Neuronal stem cell (in vitro differentiated cells): ENCODE results near the gene ZNF584.

ENCODE experiments used
- DNase-seq: peaks from one replicate; pipeline ENCODE4 v3.0.0-alpha.2; 2013; ENCODE audit warnings: low spot score
- H2AFZ ChIP-seq: one replicate; pipeline ENCODE4 v1.6.1; 2013; ENCODE audit warnings: mild to moderate bottlenecking, low read length, inconsistent platforms
- H2AK5ac ChIP-seq: 2 replicates; pipeline ENCODE4 v1.6.1; 2013; ENCODE audit warnings: low read depth, mild to moderate bottlenecking, inconsistent platforms, low read length, moderate library complexity, mixed read lengths
- H2BK120ac ChIP-seq: 2 replicates; pipeline ENCODE4 v1.6.1; 2013; ENCODE audit warnings: low read depth, mild to moderate bottlenecking, inconsistent platforms, low read length, moderate library complexity, mixed read lengths
- H2BK12ac ChIP-seq: one replicate; pipeline ENCODE4 v1.6.1; 2013; ENCODE audit warnings: low read length, inconsistent platforms
- H2BK15ac ChIP-seq: 2 replicates; pipeline ENCODE4 v1.6.1; 2013; ENCODE audit warnings: mild to moderate bottlenecking, low read length, inconsistent platforms, mixed read lengths
- H2BK5ac ChIP-seq: one replicate; pipeline ENCODE4 v1.6.1; 2013; ENCODE audit warnings: inconsistent platforms, mild to moderate bottlenecking, low read length, moderate library complexity
- H3K14ac ChIP-seq: one replicate; pipeline ENCODE4 v1.6.1; 2013; ENCODE audit warnings: low read length, inconsistent platforms
- H3K18ac ChIP-seq: 2 replicates; pipeline ENCODE4 v1.6.1; 2013; ENCODE audit warnings: low read length, inconsistent platforms
- H3K23ac ChIP-seq: 2 replicates; pipeline ENCODE4 v1.6.1; 2013; ENCODE audit warnings: low read depth, mild to moderate bottlenecking, mixed read lengths, low read length, inconsistent platforms; ENCODE audit not compliant: poor library complexity
- H3K27ac ChIP-seq: replicated peaks from 3 replicates; pipeline ENCODE4 v1.5.1; 2013; ENCODE audit warnings: low read length, inconsistent platforms
- H3K27me3 ChIP-seq, 3 experiments: 2 replicates each; pipeline ENCODE4 v1.6.1; 2013; ENCODE audit warnings: low read length in 3 of 3, mild to moderate bottlenecking in 2 of 3, inconsistent platforms in 1 of 3, low read depth in 1 of 3, mixed read lengths in 1 of 3, moderate library complexity in 1 of 3; ENCODE audit not compliant: control insufficient read depth in 3 of 3, insufficient read depth in 3 of 3
- H3K36me3 ChIP-seq, 2 donors: replicated peaks in 1 of 2; 2 replicates each; pipeline ENCODE4 v1.6.1; 2013; ENCODE audit warnings: low read length in 2 of 2; ENCODE audit not compliant: control insufficient read depth in 2 of 2, insufficient read depth in 2 of 2
- H3K4ac ChIP-seq: 2 replicates; pipeline ENCODE4 v1.6.1; 2013; ENCODE audit warnings: inconsistent platforms, mild to moderate bottlenecking, low read length, moderate library complexity
- H3K4me1 ChIP-seq, 2 donors: 1 replicate in 1 of 2; 2 replicates in 1 of 2; pipeline ENCODE4 v1.6.1; 2013; ENCODE audit warnings: low read length in 2 of 2, low read depth in 1 of 2; ENCODE audit not compliant: control insufficient read depth in 2 of 2, insufficient read depth in 1 of 2
- H3K4me2 ChIP-seq: one replicate; pipeline ENCODE4 v1.6.1; 2013; ENCODE audit warnings: mild to moderate bottlenecking, low read length, inconsistent platforms; ENCODE audit not compliant: insufficient read depth, poor library complexity, severe bottlenecking
- H3K4me3 ChIP-seq, 2 donors: 2 replicates each; pipeline ENCODE4 v1.5.1; 2013; ENCODE audit warnings: low read length in 2 of 2, mild to moderate bottlenecking in 2 of 2, inconsistent platforms in 1 of 2, moderate library complexity in 1 of 2
- H3K79me1 ChIP-seq: one replicate; pipeline ENCODE4 v1.6.1; 2013; ENCODE audit warnings: low read depth, mild to moderate bottlenecking, inconsistent platforms, low read length, moderate library complexity
- H3K9ac ChIP-seq: one replicate; pipeline ENCODE4 v1.6.1; 2013; ENCODE audit warnings: mild to moderate bottlenecking, low read depth, low read length, inconsistent platforms; ENCODE audit not compliant: poor library complexity
- H3K9me3 ChIP-seq, 2 donors: replicated peaks in 1 of 2; 2 replicates each; pipeline versions ENCODE3 to v1.6.1; 2013; ENCODE audit warnings: low read length in 2 of 2, mild to moderate bottlenecking in 2 of 2, inconsistent platforms in 1 of 2, low read depth in 1 of 2, mixed read lengths in 1 of 2, moderate library complexity in 1 of 2; ENCODE audit not compliant: control insufficient read depth in 2 of 2, insufficient read depth in 1 of 2
- H4K8ac ChIP-seq: one replicate; pipeline ENCODE4 v1.6.1; 2013; ENCODE audit warnings: low read depth, mild to moderate bottlenecking, inconsistent platforms, low read length, moderate library complexity
- H4K91ac ChIP-seq: one replicate; pipeline ENCODE4 v1.6.1; 2013; ENCODE audit warnings: low read length, low read depth, mild to moderate bottlenecking, inconsistent platforms; ENCODE audit not compliant: poor library complexity
- WGBS, 2 donors: extraction: QIAGEN DNeasy Blood & Tissue Kit; methylation state at CpG; one replicate each; pipeline ENCODE4 v1.1.7; 2013; ENCODE audit warnings: missing lambda C conversion rate in 2 of 2, mixed read lengths in 1 of 2; ENCODE audit not compliant: insufficient read length in 2 of 2, insufficient replicate concordance in 1 of 2; ENCODE audit errors: extremely low coverage in 2 of 2; 5-methylcytosine and 5-hydroxymethylcytosine counted together

Gene ZNF584

DNA sequence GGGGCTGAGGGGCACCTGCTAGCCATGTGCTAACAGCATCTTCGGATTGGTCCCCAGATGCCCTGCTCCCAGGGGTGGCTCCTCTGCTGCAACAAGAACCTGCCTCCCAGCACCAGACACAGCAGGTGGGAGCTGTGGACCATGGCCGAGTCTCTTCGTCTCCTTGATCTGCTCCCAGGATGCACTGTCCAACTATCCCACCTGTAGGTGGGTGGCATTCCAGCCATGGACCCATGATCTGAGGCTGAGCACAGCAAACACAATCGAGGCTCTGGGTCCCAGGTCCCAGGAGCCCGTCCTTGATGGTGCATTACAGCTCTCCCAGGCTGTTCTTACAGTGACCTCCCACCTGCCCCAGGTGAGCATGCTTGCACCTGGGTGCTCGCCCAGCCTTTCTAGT lies 29.2 kb upstream of the ZNF584 start:
- Histone ChIP-seq H4K91ac (no peak overlapping the region), H3K27me3 (no peaks in the 10 kb centered on the region), H3K14ac (no peak overlapping the region), H2AFZ (no peak overlapping the region), H3K9me3 (no peaks in the 10 kb centered on the region), H3K23ac (no peak overlapping the region), H2BK5ac (no peak overlapping the region), H3K27ac (no peak overlapping the region), H3K18ac (no peak overlapping the region), H2BK12ac (no peak overlapping the region), H3K9ac (no peak overlapping the region), H3K36me3 (peaks cover 0 to 2% of the 10 kb centered on the region in 2 donors), H3K4me1 (peaks cover 1 to 7% of the 10 kb centered on the region in 2 donors), H3K79me1 (peaks cover 3% of the 10 kb centered on the region), H4K8ac (no peak overlapping the region), H2BK120ac (no peak overlapping the region), H3K4me2 (no peak overlapping the region), H3K4me3 (peak overlapping the region in 1 of 2 donors; percentile 62), H3K4ac (no peak overlapping the region), H2BK15ac (no peak overlapping the region), H2AK5ac (peak overlapping the region; percentile 74)
- no CpG with 5 or more reads among the region's 6 CpGs for WGBS, 2 donors
- no peak for DNase-seq

DNA sequence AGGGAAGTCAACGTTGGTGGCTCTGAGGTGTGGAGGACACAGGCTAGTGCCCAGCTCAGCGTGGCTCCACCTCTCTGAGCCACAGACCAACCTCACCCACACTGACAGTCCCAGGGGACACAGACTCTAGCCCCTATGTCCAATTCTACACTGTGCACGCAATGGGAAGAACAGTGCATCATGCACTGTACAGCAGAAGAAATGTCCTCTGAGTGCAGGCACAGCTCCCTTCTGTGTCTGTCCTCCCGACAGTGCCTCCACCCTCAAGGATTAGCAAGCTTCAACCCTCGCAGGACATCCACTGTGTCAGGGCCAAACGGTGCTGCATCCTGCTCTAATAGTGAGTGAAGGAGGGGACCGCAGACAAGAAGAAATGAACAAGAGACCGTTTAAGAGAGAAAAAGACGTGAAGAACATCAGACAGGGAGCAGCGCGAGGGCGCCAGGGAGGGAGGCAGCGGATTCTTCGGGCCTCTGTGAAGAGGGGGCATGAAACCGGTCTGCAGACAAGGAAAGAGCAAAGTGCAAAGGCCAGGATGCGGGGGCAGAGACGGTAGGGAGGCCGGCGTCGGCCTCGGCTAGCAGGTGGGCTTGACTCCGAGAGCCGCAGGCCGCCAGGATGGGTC lies 28.3 kb upstream of the ZNF584 start:
- Histone ChIP-seq H3K27me3 (no peaks in the 10 kb centered on the region), H4K91ac (no peak overlapping the region), H3K27ac (peak overlapping the region; percentile 68), H2BK15ac (no peak overlapping the region), H3K36me3 (peaks cover 0 to 2% of the 10 kb centered on the region in 2 donors), H4K8ac (no peak overlapping the region), H2BK12ac (no peak overlapping the region), H3K4me1 (peaks cover 1 to 7% of the 10 kb centered on the region in 2 donors), H2AK5ac (no peak overlapping the region), H3K4me2 (peak overlapping the region; percentile 94), H3K18ac (peak overlapping the region; percentile 96), H2BK5ac (no peak overlapping the region), H3K79me1 (peaks cover 3% of the 10 kb centered on the region), H2BK120ac (no peak overlapping the region), H3K9ac (peak overlapping the region; percentile 61), H3K4me3 (peak overlapping the region; percentile 62 to 87), H3K23ac (peak overlapping the region; percentile 99), H3K14ac (peak overlapping the region; percentile 0), H2AFZ (peak overlapping the region; percentile 89), H3K4ac (no peak overlapping the region), H3K9me3 (no peaks in the 10 kb centered on the region)
- no CpG with 5 or more reads among the region's 24 CpGs for WGBS, 2 donors
- no peak for DNase-seq

- no CpG with 5 or more reads among the region's 83 CpGs for WGBS, 2 donors
- H2BK12ac ChIP-seq, result no peak within 1 kb of the TSS
- H3K9ac ChIP-seq, result peak within 1 kb of the TSS; percentile 90
- no peaks in the 10 kb centered on the region for H3K27me3 ChIP-seq
- H3K18ac ChIP-seq, result peak within 1 kb of the TSS; percentile 96
- H2AFZ ChIP-seq, result peak within 1 kb of the TSS; percentile 89
- peak within 1 kb of the TSS; percentile 62 to 87 for H3K4me3 ChIP-seq
- H2AK5ac ChIP-seq, result no peak within 1 kb of the TSS
- peaks cover 0 to 2% of the 10 kb centered on the region in 2 donors for H3K36me3 ChIP-seq
- peak within 1 kb of the TSS; percentile 41 for H3K14ac ChIP-seq
- peak within 1 kb of the TSS; percentile 80 for H3K27ac ChIP-seq
- peak within 1 kb of the TSS; percentile 94 for H3K4me2 ChIP-seq
- H4K8ac ChIP-seq, result no peak within 1 kb of the TSS
- H2BK120ac ChIP-seq, result no peak within 1 kb of the TSS
- peaks cover 3% of the 10 kb centered on the region for H3K79me1 ChIP-seq
- H3K4me1 ChIP-seq, result peaks cover 4 to 14% of the 10 kb centered on the region in 2 donors
- peak within 1 kb of the TSS; percentile 40 for H4K91ac ChIP-seq
- H2BK5ac ChIP-seq, result no peak within 1 kb of the TSS
- peak within 1 kb of the TSS; percentile 99 for H3K23ac ChIP-seq
- no peak within 1 kb of the TSS for H3K4ac ChIP-seq
- H2BK15ac ChIP-seq, result no peak within 1 kb of the TSS
- DNase-seq, result peak; percentile 100
- no peaks in the 10 kb centered on the region for H3K9me3 ChIP-seq
Observed at GRCh38 chr19:58380662-58381459, 27.6 kb upstream of the ZNF584 start, which contains the start of gene ZNF837. ZNF837 (minus strand) TSS chr19:58381030; CDS start chr19:58369332, 11,698 bp downstream.
